Suppressor macrophage treated with lipopolysaccharide for 4 hours (primary cell): ENCODE results near the gene F10.
"Not testable (repeated sequence)": the region's sequence is repeated elsewhere in the genome, so short reads cannot be mapped to it uniquely, and the experiment has no call there.

ENCODE experiments used
- DNase-seq: peaks from one replicate; pipeline ENCODE4 v3.0.0-alpha.2; 2020

Gene F10

GRCh38 chr13:113122550-113123225 is at the start of gene F10:
F10 (plus strand) TSS chr13:113122799; CDS start chr13:113122856, 57 bp downstream.
- no peak for DNase-seq

DNA sequence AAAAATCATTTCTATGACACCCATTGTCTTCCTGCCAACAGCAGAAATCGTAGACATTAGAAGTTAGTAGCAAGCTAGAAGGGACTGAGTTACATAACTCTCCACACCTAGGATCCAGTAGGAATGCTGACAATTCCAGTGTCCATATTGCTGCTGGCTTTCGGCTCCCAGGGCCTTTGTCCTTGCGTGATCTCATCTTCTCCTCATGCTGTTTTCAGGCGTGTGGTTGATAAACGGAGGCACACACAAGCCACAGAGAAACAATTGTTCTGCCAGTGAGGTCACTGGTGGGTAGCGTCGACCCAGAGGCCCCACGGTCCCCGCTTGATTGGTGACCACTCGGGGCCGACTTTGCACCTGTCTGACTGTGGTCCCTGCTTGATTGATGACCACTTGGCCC is 48.7 kb upstream of the F10 start:
- no peak for DNase-seq

- DNase-seq, result no peak
Measured at GRCh38 chr13:113074401-113074800, 48.2 kb upstream of the F10 start.

GRCh38 chr13:113074876-113075275 is 47.7 kb upstream of the F10 start:
- no peak for DNase-seq

- DNase-seq, result no peak
Measured at GRCh38 chr13:113075711-113076110, 46.9 kb upstream of the F10 start.

GRCh38 chr13:113076681-113077401 is 45.8 kb upstream of the F10 start:
- no peak for DNase-seq

DNA sequence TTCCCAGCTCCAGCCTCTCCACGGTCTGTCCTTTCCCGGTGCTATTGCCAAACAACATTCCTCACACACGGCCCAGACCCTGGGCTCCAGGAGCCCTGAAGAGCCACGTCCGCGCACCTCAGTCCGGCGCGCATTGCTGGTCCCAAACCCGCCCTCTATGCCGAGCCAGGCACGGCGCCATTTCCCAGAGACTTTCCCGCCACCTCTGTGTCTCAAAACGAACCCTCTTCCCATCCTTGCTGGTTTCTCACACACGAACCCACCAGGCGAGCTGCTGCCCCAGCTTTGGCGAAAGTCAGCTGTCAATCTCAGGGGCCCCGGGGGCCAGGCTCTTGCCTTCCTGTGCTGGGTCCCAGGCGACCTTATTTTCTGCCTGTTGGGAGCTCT is 45.0 kb upstream of the F10 start:
- no peak for DNase-seq

DNA sequence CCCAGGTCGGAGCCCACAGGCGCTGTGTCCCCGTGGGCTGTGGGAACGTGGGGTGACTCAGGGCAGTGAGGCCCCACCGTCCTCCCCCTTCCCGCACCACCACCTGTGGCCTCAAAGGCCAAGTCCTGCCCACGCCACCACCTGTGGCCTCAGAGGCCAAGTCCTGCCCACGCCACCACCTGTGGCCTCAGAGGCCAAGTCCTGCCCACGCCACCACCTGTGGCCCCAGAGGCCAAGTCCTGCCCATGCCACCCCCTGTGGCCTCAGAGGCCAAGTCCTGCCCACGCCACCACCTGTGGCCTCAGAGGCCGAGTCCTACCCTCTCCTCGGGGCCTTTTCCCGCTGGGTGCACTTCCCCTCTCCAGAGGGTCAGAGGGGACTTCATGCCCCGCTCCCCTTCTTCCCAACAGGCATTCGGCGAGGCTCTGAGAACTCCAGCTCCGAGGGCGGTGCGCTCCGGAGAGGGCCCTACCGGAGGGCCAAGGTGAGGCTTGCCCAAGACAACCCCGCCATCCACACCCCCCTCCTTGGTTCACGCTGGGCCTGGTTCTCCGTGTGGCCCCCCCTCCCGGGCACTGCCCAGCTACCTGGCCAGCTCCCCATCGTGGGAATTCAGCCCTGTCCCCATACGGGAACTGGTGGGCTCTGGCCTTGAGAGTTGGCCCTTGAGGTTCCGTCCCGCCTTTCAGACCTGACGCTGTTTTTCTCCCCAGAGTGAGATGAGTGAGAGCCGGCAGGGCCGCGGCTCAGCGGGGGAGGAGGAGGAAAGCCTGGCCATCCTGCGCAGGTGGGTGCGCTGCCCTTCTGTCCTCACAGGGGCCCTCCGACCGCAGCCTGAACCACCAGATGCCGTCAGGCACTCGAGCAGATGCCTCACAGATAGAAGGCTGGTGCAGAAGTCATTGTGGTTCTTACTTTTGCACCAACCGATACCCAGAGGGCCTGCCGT is 44.4 kb upstream of the F10 start:
- no peak for DNase-seq

DNA sequence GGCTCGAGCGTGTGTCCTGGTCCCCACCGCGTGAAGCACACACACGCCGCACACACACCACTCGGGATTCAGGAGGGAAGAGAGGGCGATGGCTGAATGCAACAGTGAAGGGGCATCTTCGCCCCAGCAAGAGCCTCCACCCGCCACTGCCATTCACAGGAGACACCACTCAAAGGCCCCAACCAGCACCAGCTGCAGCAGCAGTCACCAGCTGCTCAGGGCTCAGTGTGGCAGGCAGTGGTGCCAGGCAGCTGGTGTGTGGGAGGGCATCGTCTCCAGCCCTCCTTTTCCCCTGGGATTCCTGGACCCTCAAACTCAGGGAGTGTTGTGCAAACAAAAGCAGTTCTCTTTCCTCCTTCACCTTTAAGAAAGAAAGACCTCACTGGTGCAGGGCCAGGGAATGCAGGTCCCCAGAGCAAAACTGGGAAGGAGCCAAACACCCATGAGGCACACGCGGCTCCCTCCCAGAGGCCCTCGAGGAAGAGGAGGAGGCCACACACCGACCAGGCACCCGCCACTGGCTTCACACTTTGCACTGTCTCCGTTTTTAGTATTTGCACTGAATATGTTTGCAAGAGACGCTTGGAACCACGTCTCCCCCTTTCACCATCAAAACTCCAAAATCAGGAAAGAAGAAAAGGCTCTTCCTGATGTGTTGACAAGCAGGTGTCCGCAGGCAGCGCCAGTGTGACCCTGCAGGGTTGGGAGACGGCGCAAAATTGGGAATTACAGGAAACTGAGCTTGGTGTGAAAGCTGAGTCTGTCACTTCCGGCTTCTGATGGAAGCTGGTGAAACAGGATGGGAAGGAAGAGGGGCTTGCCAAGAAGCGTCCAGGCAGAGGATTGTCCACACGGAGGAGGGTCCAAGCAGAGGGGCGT is 43.5 kb upstream of the F10 start:
- no peak for DNase-seq

- DNase-seq, result not testable (repeated sequence)
Measured at GRCh38 chr13:113079781-113080080, 42.9 kb upstream of the F10 start.

GRCh38 chr13:113080361-113080831 is 42.2 kb upstream of the F10 start:
- no peak for DNase-seq

GRCh38 chr13:113080901-113081521 is 41.6 kb upstream of the F10 start:
- DNase-seq, result no peak

- DNase-seq, result no peak
Measured at GRCh38 chr13:113082198-113083021, 40.2 kb upstream of the F10 start.

- DNase-seq, result no peak
Measured at GRCh38 chr13:113083022-113083373, 39.6 kb upstream of the F10 start.

DNA sequence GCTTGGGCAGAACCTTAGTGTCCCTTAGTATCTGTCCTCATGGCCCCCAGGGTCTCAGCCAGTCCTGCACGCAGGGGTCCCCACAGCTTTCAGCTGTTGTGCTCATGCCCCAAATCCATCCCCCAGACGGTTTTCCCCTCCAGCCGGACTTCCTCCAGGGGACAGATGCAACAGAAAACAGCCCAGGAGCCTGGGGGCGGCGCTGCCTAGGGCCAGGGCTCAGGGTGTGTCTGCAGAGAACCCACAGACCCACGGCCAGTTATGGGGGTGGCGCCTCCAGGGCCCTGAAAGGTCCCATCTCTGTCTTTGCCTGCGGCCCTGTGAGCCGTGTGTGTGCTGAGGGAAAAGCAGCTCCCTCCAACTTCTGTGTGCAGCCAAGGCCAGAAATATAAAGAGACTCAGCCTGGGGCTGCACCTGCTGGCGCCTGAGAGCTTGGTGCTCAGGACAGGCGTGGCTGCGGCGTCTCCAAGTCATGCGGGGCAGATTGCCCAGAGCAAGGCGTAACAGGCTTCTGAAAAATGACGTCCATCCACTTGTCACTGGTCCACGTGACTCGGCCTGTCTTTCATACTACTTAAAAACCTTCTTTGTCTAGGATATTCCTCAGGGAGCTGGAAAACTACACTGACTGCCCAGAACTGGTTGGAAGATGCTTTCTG is 39.1 kb upstream of the F10 start:
- no peak for DNase-seq

DNA sequence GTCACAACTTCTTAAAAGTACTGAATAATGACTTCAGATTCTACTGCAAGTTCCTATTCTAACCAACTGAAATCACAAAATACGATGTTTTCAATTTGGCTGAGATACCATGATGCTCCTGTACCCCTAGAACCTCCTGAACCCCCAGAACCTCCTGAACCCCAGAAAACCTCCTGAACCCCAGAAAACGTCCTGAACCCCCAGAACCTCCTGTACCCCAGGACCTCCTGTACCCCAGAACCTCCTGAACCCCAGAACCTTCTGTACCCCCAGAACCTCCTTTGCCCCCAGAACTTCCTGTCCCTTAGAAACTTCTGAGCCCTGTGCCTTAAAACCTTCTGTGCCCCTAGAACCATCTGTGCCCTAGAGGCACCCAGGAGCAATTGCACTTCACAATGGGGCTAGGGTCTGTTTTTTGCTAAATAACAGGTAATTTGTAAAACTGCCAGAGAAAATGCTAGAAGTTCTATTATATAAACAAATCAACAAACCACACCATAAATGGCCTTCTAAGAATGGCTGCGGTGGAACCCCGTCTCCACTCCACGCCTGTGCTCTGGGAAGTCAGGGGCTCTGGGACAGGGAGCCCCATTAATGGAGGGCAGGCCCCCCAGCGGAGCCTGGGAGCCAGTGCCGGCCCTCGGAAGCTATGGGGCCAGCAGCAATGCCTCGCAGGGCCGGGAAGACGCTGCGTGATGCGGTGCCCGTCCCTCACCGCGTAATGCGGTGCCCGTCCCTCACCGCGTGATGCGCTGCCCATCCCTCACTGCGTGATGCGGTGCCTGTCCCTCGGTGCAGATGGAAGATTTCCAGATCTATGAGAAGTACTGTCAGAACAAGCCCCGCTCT is 38.3 kb upstream of the F10 start:
- DNase-seq, result no peak

DNA sequence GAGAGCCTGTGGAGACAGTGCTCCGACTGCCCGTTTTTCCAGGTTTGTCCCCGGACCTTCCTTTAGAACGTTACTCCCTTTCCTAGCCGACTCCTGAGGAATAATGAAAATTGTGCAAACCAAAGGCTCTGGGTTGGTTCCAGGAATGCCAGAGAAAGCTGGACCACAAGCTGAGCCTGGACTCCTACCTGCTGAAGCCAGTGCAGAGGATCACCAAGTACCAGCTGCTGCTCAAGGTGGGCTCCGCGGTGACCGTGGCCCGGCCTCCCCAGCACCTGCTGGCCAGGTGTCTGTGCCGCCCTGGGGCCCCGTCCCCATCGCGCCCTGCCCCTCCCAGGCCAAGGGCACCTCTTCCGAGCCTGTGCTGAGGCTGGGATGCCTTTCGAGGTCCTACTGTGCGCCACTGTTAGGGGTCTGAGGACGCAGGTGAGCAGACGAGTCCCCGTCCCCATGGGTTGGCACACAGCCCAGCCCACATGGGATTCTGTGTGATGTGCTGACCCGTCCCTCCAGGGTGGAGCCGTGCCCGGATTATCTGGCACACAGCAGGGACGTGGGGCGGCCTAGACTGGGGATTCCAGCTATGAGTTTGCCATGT is 37.6 kb upstream of the F10 start:
- DNase-seq, result no peak

- no peak for DNase-seq
Measured at GRCh38 chr13:113086031-113086750, 36.4 kb upstream of the F10 start.
